Stomach (tissue), 4 donors: ENCODE measurements around the gene PRKCA.

Source experiments
- EP300 ChIP-seq: sonication (generic); formaldehyde crosslinking; IDR thresholded peaks from one replicate; pipeline ENCODE4 v1.6.1; 2017; ENCODE audit warnings: antibody characterized with exemption
- TF ChIP-seq, protein P1 (sequence below), 7 experiments: fragments of 450-650 bp in 4 of 7; fragments of 200-600 bp in 3 of 7; sonication (generic) in 3 of 7; IDR thresholded peaks; one replicate each; pipeline ENCODE4 v1.5.1; 2016 to 2019; ENCODE audit warnings: antibody characterized with exemption in 7 of 7, control low read depth in 2 of 7, mild to moderate bottlenecking in 1 of 7

DNA sequence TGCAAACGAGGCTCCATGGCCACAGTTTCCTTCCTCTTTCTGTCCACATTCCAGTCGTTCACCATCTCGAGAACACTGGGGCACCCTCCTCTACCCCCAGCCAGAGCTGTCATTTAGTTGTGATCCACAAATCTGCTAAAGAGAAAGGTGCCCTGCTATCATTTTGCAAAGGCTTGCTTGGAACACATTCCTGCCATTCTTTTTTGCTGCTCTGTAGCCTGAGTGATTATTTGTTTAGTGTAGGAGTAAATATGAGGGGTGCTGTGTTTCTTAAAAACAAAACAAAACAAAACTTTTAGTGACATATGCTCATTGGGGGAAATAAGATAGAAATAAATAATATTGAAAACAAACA, 166.7 kb downstream of the PRKCA start:
- TF ChIP-seq EP300 = no peak
- TF ChIP-seq, protein P1, sequence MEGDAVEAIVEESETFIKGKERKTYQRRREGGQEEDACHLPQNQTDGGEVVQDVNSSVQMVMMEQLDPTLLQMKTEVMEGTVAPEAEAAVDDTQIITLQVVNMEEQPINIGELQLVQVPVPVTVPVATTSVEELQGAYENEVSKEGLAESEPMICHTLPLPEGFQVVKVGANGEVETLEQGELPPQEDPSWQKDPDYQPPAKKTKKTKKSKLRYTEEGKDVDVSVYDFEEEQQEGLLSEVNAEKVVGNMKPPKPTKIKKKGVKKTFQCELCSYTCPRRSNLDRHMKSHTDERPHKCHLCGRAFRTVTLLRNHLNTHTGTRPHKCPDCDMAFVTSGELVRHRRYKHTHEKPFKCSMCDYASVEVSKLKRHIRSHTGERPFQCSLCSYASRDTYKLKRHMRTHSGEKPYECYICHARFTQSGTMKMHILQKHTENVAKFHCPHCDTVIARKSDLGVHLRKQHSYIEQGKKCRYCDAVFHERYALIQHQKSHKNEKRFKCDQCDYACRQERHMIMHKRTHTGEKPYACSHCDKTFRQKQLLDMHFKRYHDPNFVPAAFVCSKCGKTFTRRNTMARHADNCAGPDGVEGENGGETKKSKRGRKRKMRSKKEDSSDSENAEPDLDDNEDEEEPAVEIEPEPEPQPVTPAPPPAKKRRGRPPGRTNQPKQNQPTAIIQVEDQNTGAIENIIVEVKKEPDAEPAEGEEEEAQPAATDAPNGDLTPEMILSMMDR (IDR thresholded peaks at IDR 0.05) = no peak
